Upper lobe of left lung (tissue), 6 donors: ENCODE results near the gene ADORA1. TPM values are rescaled to one million over a fixed set of nuclear protein-coding genes. Genes with fewer than 3 reads are reported as not detected.

ENCODE experiments used
- ATAC-seq, 2 donors: fragments of 200-7000 bp; cut with Tn5 transposase; one replicate each; pipeline ENCODE4 v1.9.1; 2022; ENCODE audit warnings: mild to moderate bottlenecking in 2 of 2, moderate library complexity in 2 of 2; ENCODE audit not compliant: low FRiP score in 2 of 2
- DNase-seq, 2 donors: peaks; one replicate each; pipeline ENCODE4 v3.0.0-alpha.2; 2019 to 2020
- H3K27ac ChIP-seq, 4 donors: fragments of 200-600 bp; sonication (generic); one replicate each; pipeline ENCODE4 v1.5.1; 2016 to 2019
- H3K27me3 ChIP-seq, 4 donors: fragments of 200-600 bp; sonication (generic); one replicate each; pipeline ENCODE4 v1.5.1; 2017 to 2019
- H3K36me3 ChIP-seq, 4 donors: fragments of 200-600 bp; sonication (generic); one replicate each; pipeline ENCODE4 v1.5.1; 2016 to 2019
- H3K4me1 ChIP-seq, 4 donors: fragments of 200-600 bp; sonication (generic); one replicate each; pipeline ENCODE4 v1.5.1; 2018 to 2019
- H3K4me3 ChIP-seq, 4 donors: fragments of 200-600 bp; sonication (generic); one replicate each; pipeline ENCODE4 v1.5.1; 2017 to 2019; ENCODE audit warnings: mild to moderate bottlenecking in 2 of 4, moderate library complexity in 1 of 4
- H3K9me3 ChIP-seq, 4 donors: fragments of 200-600 bp; sonication (generic); one replicate each; pipeline ENCODE4 v1.5.1; 2018 to 2019
- CTCF ChIP-seq, 6 experiments: fragments of 450-650 bp in 4 of 6; fragments of 200-600 bp in 2 of 6; sonication (generic) in 2 of 6; IDR thresholded peaks; one replicate each; pipeline ENCODE4 v1.5.1; 2016 to 2019; ENCODE audit warnings: antibody characterized with exemption in 6 of 6
- EP300 ChIP-seq, 4 donors: sonication (generic); formaldehyde crosslinking; IDR thresholded peaks; one replicate each; pipeline ENCODE4 v1.5.1; 2017; ENCODE audit warnings: antibody characterized with exemption in 4 of 4, control low read depth in 2 of 4
- POLR2A ChIP-seq, 4 donors: fragments of 450-650 bp; IDR thresholded peaks; one replicate each; pipeline ENCODE4 v1.5.1; 2016 to 2017; ENCODE audit warnings: antibody characterized with exemption in 4 of 4, mild to moderate bottlenecking in 2 of 4
- POLR2AphosphoS5 ChIP-seq, 2 donors: sonication (generic); formaldehyde crosslinking; IDR thresholded peaks; one replicate each; pipeline ENCODE4 v1.5.1; 2017; ENCODE audit warnings: antibody characterized with exemption in 2 of 2
- WGBS, 2 donors: methylation state at CpG; one replicate each; pipeline ENCODE4 v1.1.5; 2017 to 2018; 5-methylcytosine and 5-hydroxymethylcytosine counted together
- total RNA-seq, 6 donors: library from RNA; depleted of rRNA in 4 of 6; stranded (reverse); fragments of >200 nt in 4 of 6; gene quantifications; one replicate each; pipeline versions ENCODE4 v1.1.0 to v1.2.1, GENCODE V29; 2016 to 2021
- donor health status: DM: no; HTN: no; CAD: no; lungs with moderate emphysema.
- donor health status: DM: no; HTN: yes; CAD: no; lungs with severe emphysema.

ADORA1 gene
- total RNA-seq, 6 donors from 2014 or later = 0.20 to 5.4 (median 3.1) TPM

- no peaks in the 10 kb centered on the region for H3K9me3 ChIP-seq
- peaks cover 0 to 6% (median 2%) of the 10 kb centered on the region in 4 donors for H3K4me1 ChIP-seq
- no peaks in the 10 kb centered on the region for H3K36me3 ChIP-seq
- H3K4me3 ChIP-seq = no peak overlapping the region
- ATAC-seq = no peak
- TF ChIP-seq CTCF (IDR thresholded peaks at IDR 0.05) (no peak), EP300 (IDR thresholded peaks at IDR 0.05) (no peak), POLR2AphosphoS5 (IDR thresholded peaks at IDR 0.05) (no peak), POLR2A (IDR thresholded peaks at IDR 0.05) (no peak)
- WGBS, 2 donors = 83 to 89% methylated on average over 9 of the region's 9 CpGs
- no peak for DNase-seq
- H3K27me3 ChIP-seq = no peaks in the 10 kb centered on the region
- no peak overlapping the region for H3K27ac ChIP-seq
These were observed 31.6 kb downstream of the ADORA1 start for GRCh38 chr1:203158960-203159665.

GRCh38 chr1:203159844-203160243 lies 32.3 kb downstream of the ADORA1 start:
- DNase-seq (no peak), ATAC-seq (no peak)
- H3K4me1 ChIP-seq = no peaks in the 10 kb centered on the region
- H3K9me3 ChIP-seq = no peaks in the 10 kb centered on the region
- no peaks in the 10 kb centered on the region for H3K27me3 ChIP-seq
- 55 to 89% methylated on average over 1 of the region's 1 CpG for WGBS, 2 donors
- H3K4me3 ChIP-seq = no peak overlapping the region
- TF ChIP-seq CTCF (IDR thresholded peaks at IDR 0.05) (no peak), POLR2A (IDR thresholded peaks at IDR 0.05) (no peak), EP300 (IDR thresholded peaks at IDR 0.05) (no peak)
- no peak overlapping the region for H3K27ac ChIP-seq
- no peaks in the 10 kb centered on the region for H3K36me3 ChIP-seq

- Histone ChIP-seq H3K4me1 (no peaks in the 10 kb centered on the region), H3K36me3 (no peaks in the 10 kb centered on the region), H3K4me3 (no peak overlapping the region), H3K27ac (no peak overlapping the region), H3K27me3 (no peaks in the 10 kb centered on the region), H3K9me3 (no peaks in the 10 kb centered on the region)
- ATAC-seq (no peak), DNase-seq (no peak)
- TF ChIP-seq EP300 (IDR thresholded peaks at IDR 0.05) (no peak), CTCF (IDR thresholded peaks at IDR 0.05) (no peak), POLR2AphosphoS5 (IDR thresholded peaks at IDR 0.05) (no peak), POLR2A (IDR thresholded peaks at IDR 0.05) (no peak)
- WGBS, 2 donors = 58 to 66% methylated on average over 6 of the region's 6 CpGs
These were observed 33.6 kb downstream of the ADORA1 start for GRCh38 chr1:203161175-203161574.

- no peaks in the 10 kb centered on the region for H3K4me1 ChIP-seq
- no peak for TF ChIP-seq CTCF (IDR thresholded peaks at IDR 0.05)
- TF ChIP-seq EP300 (IDR thresholded peaks at IDR 0.05) = no peak
- TF ChIP-seq POLR2A (IDR thresholded peaks at IDR 0.05) = no peak
- TF ChIP-seq POLR2AphosphoS5 (IDR thresholded peaks at IDR 0.05) = no peak
These were observed 34.2 kb downstream of the ADORA1 start for GRCh38 chr1:203161703-203162102.

GRCh38 chr1:203162403-203162802 lies 34.9 kb downstream of the ADORA1 start:
- H3K9me3 ChIP-seq = no peaks in the 10 kb centered on the region
- H3K27ac ChIP-seq = no peak overlapping the region
- TF ChIP-seq POLR2A (IDR thresholded peaks at IDR 0.05) (no peak), EP300 (IDR thresholded peaks at IDR 0.05) (no peak), POLR2AphosphoS5 (IDR thresholded peaks at IDR 0.05) (no peak), CTCF (IDR thresholded peaks at IDR 0.05) (no peak)
- DNase-seq = no peak
- WGBS, 2 donors = 40 to 63% methylated on average over 1 of the region's 1 CpG
- H3K4me3 ChIP-seq = no peak overlapping the region
- no peaks in the 10 kb centered on the region for H3K36me3 ChIP-seq
- H3K27me3 ChIP-seq = no peaks in the 10 kb centered on the region
- H3K4me1 ChIP-seq = no peaks in the 10 kb centered on the region
- ATAC-seq = peak; percentile 15 to 44

More at GRCh38 chr1:203161703-203162102, 34.2 kb downstream of the ADORA1 start:
- 96 to 98% methylated on average over 9 to 11 of the region's 11 CpGs for WGBS, 2 donors
- Histone ChIP-seq H3K4me3 (no peak overlapping the region), H3K9me3 (no peaks in the 10 kb centered on the region), H3K27ac (no peak overlapping the region), H3K27me3 (no peaks in the 10 kb centered on the region), H3K36me3 (no peaks in the 10 kb centered on the region)
- DNase-seq (no peak), ATAC-seq (no peak)
